ENCODE data around the gene MNX1.

The MNX1 gene

DNA sequence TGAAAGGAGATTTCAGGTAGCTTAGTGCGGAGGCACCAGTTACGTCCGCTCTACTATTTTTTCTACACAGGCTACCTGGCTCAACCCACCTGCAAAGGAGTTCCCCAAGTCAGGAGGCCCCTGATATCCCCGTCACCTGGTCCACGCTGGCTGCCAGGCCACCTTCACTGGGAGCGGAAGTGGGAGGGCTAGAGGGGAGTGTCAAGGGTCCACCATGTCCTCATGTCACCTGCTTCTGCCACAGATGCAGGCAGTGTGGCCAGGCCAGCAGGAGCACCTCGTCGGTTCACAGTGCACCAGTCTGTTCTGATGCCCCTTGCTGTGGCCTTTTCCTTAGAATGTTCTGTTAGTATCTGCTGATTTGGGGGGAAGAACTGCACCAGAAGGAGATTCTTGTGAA, 44.1 kb downstream of the MNX1 start:
- DNase-seq = no peak

DNA sequence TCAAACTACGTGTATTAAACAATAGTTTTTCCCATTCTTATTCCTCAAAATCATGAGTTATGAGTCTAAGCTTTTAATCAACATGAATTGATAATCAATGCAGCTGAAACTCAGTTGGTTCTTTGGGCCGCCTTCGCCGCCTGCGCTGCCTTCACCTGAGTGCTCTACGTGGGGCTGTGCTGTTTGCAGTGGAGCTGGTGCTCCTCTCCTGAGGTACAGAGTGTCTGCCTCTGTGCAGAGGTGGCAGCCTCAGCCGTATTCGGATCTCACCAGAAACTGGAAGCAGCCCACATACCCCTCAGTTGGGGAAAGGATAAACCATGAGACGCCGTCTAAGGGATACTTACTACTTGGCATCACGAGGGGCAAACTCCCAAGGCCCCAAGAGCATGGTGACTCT, 45.5 kb downstream of the MNX1 start:
- DNase-seq = no peak

- DNase-seq = no peak
These were observed 47.0 kb downstream of the MNX1 start for GRCh38 chr7:156963472-156963871.

DNA sequence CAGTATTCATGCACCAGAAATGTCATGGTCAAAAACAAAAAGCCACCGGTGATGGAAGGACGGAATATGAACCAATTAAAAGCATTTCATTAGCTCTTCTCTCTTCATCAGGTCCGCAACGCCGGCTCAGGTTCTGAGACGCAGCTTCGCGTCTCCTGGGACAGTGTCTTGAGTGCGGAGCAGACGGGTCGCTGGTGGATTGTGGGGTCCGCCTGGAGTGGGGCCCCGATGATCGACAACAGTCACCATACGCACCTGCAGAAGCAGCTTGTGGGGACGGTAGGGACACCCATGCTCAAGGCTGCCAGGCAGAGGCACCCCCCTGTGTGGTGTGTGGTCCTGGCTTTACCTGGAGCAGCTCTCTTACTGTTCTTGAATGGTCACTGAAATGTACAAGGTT, 47.6 kb downstream of the MNX1 start:
- DNase-seq = no peak

DNA sequence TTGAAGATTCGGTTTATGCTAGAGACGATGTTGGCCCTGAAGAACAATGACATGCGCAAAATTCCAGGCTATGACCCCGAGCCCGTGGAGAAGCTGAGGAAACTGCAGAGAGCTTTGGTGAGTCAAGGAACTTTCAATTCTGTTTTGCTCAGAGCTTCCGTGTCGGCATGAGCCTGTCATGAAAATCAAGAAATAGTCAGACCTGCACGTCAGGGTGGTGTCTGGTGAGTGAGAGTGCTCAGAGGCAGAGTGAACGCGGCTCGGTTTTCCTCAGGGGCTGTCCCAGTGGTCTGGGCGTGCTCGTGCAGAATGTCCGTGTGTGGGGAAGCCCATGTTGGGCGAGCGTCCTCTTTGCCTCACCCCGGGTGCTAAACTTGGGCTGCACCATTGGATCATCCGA, 48.3 kb downstream of the MNX1 start:
- DNase-seq = no peak

DNA sequence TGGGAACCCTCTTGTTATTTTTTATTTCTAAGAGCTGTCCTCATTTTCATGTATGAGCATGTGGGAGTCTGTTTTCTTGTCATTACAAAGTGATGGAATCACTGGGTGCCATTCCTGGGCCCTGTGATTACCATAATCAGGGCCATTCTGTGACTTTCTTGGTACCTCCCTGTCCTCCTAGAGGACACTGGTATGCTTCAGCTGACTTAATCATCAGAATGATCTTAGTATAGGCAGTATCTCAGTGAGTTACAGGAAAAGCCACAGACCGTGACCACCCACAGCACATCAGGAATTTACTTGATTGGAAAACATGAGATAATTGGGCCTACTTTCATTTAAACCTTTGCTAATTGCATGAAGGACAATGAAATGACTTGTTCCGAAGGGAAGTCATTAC, 53.7 kb downstream of the MNX1 start:
- DNase-seq = no peak

DNA sequence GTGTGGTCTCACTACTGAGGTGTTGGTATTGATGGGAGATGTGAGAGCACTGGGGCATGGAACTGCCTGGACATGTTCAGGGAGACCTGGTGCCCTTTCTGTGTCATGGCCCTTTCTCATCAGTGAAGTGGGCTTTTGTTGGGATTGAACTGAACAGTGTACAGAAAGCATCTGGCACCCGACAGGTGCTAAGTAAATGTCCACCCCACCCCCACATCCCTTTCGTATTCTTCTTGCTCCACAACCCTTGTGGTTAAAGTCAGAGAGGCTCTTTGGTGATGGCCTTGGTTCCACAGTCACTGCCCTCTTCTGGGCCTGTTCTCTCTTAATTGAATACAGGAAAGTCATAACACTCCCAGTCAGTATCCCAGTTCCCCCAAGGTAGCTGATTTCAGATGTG, 55.5 kb downstream of the MNX1 start:
- DNase-seq = no peak

Data from activated CD4-positive, alpha-beta T cell treated with anti-CD3 and anti-CD28 coated beads, Interleukin-2, Interleukin-6, amounts not matched to agents 100 ng/mL and 50 ng/mL, durations not matched to agents 16 hours and 8 hours (primary cell).